CD4-positive, alpha-beta T cell treated with Interleukin-15 for 4 hours (primary cell): ENCODE data around the gene ATG13.
A peak's percentile ranks its signal among the peaks of the same experiment; 100 is the strongest.
"Not testable (repeated sequence)": the region's sequence is repeated elsewhere in the genome, so short reads cannot be mapped to it uniquely, and the experiment has no call there.

Source experiments
- DNase-seq: peaks from one replicate; pipeline ENCODE4 v3.0.0-alpha.2; 2020; ENCODE audit warnings: low spot score

Gene ATG13

DNA sequence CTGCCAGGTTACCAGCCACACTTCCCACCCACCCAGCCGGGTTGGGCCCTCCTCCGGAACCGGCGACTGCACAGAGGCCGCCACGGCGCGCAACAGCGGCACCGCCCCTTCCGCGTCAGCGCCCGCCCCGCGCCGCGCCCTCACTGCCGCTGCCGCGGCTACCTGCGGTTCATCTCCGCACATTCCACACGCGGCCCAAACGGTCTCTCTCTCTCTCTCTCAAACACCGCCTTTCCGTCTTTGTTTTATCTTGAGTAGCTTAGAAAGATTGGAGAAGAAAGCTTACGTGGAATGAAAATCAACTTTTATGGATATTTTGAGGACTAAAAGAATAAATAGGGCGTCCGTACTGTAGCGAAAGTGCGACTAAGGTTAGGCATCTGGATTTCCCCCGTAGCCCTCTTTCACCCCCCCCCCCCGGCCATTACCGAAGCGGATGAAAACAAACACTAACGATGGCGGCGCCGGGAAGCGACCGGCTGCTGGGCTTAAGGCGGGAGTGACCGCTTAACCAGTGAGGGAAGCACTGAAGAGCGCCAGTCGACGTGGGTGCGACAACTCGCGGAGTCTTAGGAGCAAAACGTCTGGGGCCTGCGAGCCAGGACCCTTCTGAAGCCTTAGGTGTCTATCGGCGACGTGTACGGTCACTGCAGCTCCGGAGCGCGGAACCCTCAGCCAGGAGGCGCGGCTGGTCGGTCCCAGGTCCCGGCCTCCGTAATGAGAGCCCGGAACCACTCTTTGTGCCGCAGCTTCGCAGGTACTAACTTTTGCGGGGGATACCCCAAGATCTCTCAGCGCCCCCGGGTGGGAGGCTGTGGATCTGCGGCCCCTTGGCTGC is at the start of gene ATG13, which contains the start of gene HARBI1:
TSS of gene ATG13 (plus strand) at position 420 of the 838 bp plus-strand sequence. CDS start 26,739 bp downstream, outside the sequence.
TSS of gene HARBI1 (minus strand) at position 94 of the 838 bp plus-strand sequence. CDS start 990 bp downstream, outside the sequence.
- peak; percentile 91 for DNase-seq

DNA sequence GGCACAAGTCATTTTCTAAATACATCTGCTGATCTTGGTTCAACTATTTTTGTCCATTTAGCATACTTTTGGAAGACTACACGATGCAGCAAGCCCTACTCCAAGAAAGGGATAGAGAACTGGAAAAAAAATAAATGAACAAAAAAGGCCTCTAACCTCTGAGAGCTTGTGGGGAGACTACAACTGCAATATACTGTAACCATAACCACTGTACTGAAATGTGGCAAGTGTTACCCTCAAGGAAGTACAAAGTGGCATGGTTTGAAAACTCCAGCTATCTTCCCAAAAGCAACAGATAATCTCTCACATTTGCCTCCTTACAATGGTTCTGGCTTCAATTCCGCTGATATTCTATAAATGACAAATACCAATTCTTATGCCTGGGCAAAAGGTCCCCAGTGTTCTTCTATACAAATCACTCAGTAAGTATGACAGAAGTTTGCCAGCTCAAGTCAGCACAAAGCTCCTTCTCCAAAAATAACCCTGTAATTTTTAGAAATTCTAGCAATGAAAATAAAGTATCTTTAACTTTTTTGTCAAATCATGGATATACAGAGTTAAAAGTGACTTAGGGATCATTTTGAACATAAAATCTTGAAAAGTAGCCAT is 46.5 kb upstream of the ATG13 start:
- DNase-seq: no peak

DNA sequence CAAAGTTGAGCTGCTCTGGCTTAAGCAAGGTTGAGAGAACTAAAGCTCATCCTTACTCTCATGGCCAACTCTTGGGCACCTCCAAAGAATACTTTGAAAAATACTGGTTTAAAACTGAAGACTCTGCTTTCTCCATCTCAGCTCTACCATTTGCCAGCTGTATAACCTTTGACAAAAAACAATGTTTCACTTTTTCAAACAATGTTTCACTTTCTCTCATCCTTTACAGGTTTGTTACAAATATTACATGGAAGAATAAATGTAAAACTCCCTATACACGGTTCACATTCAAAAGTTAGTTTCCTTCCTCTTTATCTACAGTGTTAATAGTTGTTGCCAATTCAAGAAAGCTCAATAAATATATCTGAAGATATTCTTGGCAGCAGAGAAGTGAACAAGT is 42.7 kb upstream of the ATG13 start:
- DNase-seq: no peak

DNA sequence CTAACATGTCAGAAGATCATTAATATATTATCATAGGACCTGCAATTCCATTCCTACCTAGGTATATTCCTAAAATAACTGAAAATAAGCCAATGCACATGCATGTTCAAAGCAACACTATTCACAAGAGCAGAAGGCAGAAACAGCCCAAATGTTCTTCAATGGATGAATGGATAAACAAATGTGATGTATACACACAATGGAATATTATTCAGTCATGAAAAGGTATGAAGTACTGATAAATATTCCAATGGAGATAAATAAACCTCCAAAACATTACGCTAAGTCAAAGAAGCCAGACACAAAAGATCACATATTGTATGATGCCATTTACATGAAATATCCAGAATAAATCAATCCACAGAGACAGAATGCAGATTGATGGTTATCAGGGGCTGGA is 40.3 kb upstream of the ATG13 start:
- DNase-seq: no peak

DNA sequence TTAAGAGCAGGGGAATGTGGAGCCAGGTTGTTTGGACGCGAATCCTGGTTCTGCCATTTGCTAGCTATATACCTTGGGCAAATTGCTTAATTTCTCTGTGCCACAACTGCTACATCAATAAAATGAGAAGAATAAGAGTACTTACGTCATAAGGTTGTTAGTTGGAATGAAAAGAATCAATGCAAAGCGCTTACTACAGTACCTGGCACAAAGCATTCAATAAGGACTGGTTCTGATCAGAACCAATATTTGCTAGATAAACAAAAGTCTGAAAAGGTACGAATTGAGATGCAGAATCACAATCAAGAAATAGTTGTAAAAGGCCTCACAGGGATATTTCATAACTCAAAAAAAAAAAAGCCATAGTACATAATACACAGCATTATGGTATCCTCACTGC is 34.8 kb upstream of the ATG13 start:
- DNase-seq: no peak

DNA sequence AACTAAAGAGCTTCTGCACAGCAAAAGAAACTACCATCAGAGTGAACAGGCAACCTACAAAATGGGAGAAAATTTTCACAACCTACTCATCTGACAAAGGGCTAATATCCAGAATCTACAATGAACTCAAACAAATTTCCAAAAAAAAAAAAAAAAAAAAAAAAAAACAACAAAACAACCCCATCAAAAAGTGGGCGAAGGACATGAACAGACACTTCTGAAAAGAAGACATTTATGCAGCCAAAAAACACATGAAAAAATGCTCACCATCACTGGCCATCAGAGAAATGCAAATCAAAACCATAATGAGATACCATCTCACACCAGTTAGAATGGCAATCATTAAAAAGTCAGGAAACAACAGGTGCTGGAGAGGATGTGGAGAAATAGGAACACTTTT is 33.8 kb upstream of the ATG13 start:
- not testable (repeated sequence) for DNase-seq

DNA sequence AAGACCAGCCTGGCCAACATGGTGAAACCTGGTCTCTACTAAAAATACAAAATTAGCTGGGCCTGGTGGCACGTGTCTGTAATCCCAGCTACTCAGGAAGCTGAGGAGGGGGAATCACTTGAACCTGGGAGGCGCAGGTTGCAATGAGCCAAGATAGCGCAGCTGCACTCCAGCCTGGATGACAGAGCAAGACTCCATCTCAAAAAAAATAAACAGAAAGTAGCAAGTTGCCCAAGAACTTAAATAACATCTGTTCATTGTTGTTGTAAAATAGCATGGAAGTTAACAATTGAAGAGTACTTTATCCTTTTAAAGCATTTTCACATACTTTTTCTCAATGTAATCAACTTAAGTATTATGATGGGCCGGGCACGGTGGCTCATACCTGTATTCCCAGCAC is 29.2 kb upstream of the ATG13 start:
- DNase-seq: no peak

DNA sequence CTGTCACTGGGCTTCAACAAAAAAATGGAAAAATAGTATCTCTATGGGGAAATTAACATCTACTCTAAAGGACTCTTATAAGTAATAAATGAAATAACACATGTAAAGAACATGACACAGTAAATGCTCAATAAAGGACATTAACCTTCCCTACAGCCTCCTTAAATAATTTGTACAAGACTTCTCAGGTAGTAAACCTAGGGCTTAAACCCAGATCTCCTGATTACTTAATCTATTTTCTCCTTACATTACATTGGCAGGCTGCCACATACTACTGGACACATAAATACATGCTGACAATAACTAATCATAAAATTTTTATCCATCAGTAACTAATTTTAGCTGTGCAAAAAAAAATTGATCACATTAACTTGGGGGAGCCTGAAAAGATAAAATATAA is 28.4 kb upstream of the ATG13 start:
- DNase-seq: no peak

DNA sequence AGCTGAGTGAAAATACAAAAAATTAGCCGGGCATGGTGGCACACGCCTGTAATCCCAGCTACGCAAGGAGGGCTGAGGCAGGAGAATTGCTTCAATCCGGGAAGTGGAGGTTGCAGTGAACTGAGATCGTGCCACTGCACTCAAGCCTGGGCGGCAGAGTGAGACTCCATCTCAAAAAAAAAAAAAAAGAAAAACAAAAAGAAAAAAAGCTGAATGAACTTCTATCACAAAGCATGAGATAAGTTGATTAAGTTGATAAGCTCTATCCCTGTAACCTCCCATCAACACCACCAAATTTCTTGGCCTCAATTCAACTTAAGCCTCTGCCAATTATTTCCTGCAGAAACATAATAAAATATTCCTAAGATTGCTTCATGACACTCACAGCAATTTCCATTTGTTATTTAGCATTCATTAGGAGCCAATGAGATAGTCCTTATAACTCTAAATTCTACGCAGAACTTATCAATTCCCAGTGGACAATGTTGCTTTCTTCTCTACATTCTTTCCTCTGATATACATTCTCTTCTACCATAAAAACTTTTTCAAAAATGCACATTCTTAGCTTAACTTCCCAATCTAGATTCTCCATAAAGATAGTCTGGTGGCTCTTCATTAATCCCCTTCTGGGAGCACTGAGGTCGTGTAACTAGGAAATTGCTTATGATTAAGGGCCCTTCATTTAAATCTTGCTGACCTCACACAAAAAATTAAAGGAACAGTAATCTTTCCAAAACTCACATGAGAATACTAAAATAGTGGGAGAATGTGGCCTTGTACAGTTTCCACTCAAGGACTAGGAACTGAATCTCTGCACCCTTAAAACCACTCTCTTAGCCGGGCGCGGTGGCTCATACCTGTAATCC is 26.4 kb upstream of the ATG13 start:
- DNase-seq: no peak

DNA sequence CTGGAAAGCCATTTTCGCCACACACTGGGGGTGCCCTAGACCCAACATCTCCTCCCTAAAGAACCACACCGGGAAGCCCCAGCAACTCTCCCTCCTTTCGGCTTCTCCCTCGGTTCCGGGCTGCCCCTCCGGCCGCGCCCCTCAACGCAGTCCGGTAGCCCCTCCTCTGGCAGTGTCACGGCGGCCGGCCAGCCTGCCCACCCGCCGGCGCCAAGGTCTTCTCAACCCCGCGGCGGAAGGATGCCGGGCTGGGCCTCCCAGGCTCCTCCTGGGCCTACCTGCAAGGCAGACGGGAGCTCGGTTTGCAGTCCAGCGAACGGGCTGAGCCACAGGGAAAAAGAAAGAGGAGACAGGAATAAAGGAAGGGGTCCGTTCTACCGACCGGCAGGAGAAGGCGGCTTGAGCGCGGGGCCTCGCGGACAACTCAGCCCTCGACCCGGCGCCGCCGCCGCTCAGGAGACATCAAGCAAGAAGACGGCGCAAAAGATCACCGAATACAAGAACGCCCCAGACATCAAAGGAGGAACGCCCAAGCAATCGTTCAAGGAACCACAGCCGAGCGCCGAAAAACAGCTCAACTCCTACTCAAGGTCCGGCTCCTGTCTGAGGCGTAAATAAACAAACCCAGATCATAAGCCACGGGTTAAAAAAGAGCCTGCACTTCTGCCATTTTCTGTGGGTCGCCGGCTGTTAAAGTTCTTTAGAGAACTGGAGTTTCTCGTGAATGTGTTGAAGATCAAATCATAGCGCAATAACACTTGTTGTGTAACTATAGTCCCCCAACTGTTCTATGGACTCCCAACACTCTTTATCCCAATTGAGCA is 23.6 kb upstream of the ATG13 start, which contains the start of gene AMBRA1:
TSS of gene AMBRA1 (minus strand) at position 474 of the 824 bp plus-strand sequence. CDS start 45,643 bp downstream, outside the sequence.
- DNase-seq: peak; percentile 82

DNA sequence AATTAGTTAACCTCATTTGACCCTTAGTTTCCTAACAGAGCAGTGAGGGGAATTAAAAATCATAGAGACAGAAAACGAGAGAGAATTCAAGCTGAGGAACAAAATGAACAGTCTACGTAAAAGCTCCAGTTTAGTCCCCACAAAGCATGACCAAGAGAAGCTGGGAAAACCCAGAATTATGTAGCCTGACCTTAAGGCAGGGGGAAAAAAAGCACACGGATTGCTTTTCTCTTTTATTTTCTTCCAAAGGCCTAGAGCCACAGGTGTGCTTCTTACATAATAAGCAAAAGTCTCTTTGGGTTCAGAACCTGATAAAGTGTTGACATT is 23.0 kb upstream of the ATG13 start:
- no peak for DNase-seq

DNA sequence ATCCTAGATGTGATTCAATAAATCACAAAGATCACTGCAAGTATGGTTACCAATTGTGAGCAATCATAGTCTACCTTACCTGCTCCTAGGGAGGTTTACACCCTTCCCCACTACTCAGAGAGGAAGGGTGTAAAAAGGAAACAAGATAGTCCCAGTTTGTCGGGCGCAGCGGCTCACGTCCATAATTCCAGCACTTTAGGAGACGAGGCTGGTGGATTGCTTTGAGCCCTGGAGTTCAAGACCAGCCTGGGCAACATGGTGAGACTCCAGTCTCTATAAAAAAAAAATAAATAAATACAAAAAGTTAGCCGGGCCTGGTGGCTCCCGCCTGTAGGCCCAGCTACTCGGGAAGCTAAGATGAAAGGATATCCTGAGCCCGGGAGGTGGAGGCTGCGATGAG is 22.6 kb upstream of the ATG13 start:
- no peak for DNase-seq

DNA sequence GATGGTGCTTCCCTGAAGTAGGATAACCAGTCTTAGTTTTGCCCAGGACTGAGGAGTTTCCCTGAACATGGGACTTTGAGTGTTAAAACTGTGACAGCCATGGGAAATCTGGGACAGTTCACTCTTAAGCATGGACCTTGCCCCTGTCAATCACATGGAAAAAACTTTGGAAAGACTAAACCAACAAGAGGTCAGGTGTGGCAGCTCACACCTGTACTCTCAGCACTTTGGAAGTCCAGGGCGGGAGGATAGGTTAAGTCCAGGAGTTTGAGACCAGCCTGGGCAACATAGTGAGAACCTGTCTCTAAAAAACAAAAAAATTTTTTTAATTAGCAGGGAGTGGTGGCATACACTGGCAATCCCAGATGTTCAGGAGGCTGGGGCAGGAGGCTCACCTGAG is 20.2 kb upstream of the ATG13 start:
- DNase-seq: no peak

DNA sequence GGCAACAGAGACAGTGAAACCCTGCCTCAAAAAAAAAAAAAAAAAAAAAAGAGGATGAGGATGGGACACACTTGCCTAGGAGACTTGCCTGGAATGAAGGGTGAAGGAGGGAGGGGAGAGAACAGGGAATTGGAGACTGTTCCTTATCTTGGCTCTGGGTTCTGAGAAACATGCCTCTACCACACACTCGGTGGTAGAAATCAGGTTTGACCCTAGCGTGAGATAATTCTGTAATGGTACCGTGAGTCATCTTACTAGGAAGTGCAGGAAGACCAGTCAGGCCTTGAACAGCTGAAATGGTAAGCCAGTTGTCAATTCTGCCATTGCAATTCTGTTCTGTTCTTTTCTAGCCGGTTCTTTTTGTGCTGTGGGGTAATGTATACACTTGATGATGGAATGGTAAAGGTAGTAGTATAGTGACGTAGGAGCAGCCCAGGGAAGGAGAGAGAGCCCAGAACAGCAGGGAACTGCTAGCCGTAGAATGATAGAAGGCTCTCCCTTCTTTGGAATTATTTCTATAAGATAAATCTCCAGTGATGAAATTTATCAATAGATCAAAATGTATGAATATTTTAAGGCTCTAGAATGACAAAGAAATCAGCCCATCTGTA is 19.6 kb upstream of the ATG13 start:
- DNase-seq: no peak

DNA sequence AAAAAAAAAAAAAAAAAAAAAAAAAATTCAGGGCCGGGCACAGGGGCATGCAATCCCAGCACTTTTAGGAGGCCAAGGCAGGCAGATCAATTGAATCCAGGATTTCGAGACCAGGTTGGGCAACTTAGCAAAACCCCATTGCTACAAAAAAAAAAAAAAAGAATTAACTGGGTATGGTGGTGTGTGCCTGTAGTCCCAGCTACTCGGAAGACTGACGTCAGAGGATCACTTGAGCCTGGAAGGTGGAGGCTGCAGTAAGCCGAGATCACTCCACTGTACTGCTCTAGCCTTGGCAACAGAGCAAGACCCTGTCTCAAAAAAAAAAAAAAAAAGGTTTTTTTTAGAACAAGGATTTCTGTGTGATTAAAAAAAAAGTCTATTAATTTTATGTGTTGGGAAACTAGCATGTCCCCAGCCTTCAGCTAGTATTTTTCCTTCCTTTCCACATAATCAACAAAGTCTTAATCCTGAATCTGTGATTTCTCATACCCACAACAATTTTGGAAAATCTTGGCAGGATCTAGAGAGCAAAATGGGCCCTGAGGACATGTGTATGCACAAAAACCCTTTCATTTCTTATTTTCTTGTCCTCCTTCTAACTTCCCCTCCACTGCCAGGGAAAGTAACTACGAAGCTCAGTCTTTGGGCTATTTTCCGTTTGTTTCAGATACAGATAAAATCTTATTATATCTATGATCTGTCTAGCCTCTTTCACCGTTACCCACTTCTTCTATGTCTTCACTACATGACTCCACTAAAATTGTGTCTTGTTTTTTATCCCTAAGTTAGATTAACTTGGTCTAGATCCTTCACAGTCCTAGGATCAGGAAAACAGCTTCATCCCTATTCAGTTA is 17.8 kb upstream of the ATG13 start:
- DNase-seq: no peak

DNA sequence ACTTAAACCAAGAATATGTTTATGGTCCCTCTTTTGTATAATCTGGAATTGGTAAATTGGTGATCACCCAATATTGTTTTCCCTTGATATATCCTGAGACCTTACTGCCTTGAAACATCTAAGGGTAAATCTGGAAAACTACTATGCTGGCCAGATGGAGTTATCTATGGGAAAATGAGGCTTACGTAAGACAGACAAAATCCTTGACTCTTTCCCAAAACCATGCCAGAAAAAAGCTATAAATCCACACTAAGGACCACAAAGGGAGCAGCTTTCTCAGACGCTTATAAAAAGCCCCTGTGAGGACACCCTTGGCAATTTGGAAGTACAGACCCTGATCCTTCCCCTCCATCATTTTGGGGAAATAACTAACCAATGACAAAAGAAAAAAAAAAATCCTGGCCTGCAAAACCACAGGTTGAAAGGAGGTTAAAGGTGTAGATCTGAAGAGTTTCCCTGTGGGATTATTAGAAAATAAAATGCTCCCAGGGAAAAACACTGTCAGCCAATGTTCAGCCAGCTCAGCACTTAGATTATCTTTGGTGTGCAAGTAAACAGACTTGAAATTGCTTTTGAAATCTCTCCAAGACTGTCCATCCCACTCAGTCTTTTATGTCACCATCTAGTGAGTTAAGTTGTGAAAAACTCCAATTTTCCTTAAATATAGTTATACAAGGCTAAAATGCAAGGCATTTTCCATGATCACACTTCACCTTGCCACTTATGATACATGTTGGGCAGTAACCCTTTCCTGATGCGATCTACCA is 17.0 kb upstream of the ATG13 start:
- DNase-seq: no peak

DNA sequence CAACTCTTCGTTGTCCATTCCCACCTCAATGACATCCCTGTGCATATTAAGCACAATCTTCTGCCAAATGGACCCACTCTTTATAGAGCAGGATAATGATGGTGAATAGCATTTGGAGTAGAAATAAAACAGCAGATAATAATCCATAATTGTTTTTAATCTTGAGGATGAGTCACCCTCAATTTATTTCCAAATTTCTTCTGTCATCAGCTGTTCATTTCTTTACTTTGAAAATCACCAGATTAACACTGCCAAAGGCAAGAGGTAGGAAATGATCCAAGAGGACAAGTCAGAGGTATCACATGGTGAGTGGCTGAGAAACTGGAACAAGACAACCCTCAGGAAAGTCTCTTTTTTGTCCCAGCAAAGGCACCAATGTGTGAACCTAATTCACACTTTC is 16.2 kb upstream of the ATG13 start:
- no peak for DNase-seq

DNA sequence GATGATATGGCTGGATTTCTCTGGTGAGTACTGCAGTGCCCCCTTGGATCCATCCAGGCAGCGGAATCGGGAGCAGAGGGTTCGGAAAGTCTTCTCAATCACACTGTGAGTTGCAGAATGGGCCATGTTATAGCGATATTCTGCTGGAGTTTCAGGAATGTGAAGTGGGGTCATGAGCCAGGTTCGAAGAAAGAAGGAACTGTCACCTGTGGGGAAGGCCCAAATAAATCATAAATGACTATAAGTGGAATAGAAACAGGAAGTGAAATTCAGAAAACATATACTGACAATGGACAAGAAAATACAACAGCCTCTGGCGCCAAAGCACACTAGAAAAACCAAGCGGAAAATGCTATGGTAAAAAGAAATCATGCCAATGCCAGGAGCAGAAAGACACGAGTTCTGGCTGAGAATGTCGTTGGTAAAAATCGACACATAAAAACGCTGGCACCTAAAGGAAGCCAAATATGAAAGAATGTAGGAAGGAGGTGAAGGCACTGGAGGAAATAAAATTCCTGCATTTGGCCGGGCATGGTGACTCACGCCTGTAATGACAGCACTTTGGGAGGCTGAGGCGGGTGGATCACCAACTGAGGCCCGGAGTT is 13.5 kb upstream of the ATG13 start:
- DNase-seq: no peak

DNA sequence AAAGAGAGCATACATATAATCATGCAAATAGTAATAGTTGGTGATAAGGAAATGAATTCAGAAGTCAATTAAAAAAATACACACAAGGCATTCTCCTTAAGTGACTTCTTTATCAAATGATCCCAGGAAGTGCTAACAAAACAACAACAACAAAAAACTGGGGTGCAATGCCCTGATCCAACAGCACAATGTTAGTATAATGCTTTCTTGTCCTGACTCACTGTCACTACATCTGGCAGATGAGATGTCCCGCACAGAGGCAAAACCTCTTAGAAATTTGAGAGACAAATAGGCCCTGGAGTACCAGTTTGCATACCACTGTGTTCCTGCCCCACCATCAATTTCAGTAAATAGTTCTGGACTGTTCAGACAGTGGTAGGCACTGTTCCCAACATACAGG is 12.6 kb upstream of the ATG13 start:
- DNase-seq: no peak
